Testis (tissue), 2 donors: ENCODE data around the gene COMP.

Experiments
- CTCF ChIP-seq, 3 experiments: fragments of 450-650 bp in 2 of 3; fragments of 200-600 bp in 1 of 3; sonication (generic) in 1 of 3; IDR thresholded peaks; one replicate each; pipeline ENCODE4 v1.5.1; 2016 to 2019; ENCODE audit warnings: antibody characterized with exemption in 3 of 3, mild to moderate bottlenecking in 2 of 3, moderate library complexity in 1 of 3
- POLR2A ChIP-seq: fragments of 450-650 bp; IDR thresholded peaks from one replicate; pipeline ENCODE4 v1.6.1; 2017; ENCODE audit warnings: antibody characterized with exemption, mild to moderate bottlenecking, moderate library complexity

GRCh38 chr19:18759995-18760426 is 31.1 kb downstream of the COMP start:
- TF ChIP-seq CTCF (IDR thresholded peaks at IDR 0.05) (no peak), POLR2A (no peak)
